Choroid plexus epithelial cell (primary cell): ENCODE measurements around the gene RASL11B.

Experiments used
- DNase-seq: peaks from one replicate; pipeline ENCODE4 v3.0.0-alpha.2; 2010; ENCODE audit warnings: low read depth
- H3K4me3 ChIP-seq: 2 replicates; pipeline ENCODE4 v1.5.1; 2011; ENCODE audit warnings: low read depth, mild to moderate bottlenecking, control low read depth, low read length, moderate library complexity
- TF ChIP-seq, protein P1 (sequence below): conservative IDR thresholded peaks from 2 replicates; pipeline ENCODE4 v1.5.1; 2011; ENCODE audit warnings: low read depth, mild to moderate bottlenecking, control low read depth, inconsistent platforms, low read length, moderate library complexity

Gene RASL11B

DNA sequence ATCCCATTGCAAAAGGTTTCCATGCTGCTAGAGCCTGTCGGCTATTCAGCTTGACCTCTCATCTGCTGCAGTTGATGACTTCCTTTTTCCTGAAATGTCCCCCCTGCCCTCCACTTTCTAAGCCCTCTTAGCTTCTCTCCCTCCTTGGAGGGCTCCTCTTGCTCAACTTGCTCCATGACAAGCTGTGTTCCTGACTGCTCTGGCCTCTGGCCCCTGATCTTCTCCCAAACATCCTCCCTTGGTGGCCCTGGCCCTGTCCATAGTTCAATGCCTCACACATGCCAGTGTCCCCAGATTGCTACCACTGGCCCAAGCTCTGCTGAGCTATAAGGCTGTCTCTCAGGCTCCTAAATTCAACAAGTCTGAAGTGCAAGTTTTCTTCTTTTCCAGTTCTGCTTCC, 29.6 kb downstream of the RASL11B start:
- H3K4me3 ChIP-seq: no peak overlapping the region
- DNase-seq: no peak
- TF ChIP-seq, protein P1, sequence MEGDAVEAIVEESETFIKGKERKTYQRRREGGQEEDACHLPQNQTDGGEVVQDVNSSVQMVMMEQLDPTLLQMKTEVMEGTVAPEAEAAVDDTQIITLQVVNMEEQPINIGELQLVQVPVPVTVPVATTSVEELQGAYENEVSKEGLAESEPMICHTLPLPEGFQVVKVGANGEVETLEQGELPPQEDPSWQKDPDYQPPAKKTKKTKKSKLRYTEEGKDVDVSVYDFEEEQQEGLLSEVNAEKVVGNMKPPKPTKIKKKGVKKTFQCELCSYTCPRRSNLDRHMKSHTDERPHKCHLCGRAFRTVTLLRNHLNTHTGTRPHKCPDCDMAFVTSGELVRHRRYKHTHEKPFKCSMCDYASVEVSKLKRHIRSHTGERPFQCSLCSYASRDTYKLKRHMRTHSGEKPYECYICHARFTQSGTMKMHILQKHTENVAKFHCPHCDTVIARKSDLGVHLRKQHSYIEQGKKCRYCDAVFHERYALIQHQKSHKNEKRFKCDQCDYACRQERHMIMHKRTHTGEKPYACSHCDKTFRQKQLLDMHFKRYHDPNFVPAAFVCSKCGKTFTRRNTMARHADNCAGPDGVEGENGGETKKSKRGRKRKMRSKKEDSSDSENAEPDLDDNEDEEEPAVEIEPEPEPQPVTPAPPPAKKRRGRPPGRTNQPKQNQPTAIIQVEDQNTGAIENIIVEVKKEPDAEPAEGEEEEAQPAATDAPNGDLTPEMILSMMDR: no peak

- peak; percentile 46 for DNase-seq
- no peak overlapping the region for H3K4me3 ChIP-seq
- TF ChIP-seq, protein P1: no peak
Observed at GRCh38 chr4:52892880-52893279, 30.8 kb downstream of the RASL11B start.

GRCh38 chr4:52894443-52894842, 32.3 kb downstream of the RASL11B start:
- no peak for DNase-seq
- TF ChIP-seq, protein P1: no peak

GRCh38 chr4:52903273-52903672, 41.2 kb downstream of the RASL11B start:
- TF ChIP-seq, protein P1: no peak

More at GRCh38 chr4:52894443-52894842, 32.3 kb downstream of the RASL11B start:
- H3K4me3 ChIP-seq: no peak overlapping the region

GRCh38 chr4:52904421-52904820, 42.3 kb downstream of the RASL11B start:
- TF ChIP-seq, protein P1: no peak
- no peak for DNase-seq
- no peak overlapping the region for H3K4me3 ChIP-seq

More at GRCh38 chr4:52903273-52903672, 41.2 kb downstream of the RASL11B start:
- DNase-seq: no peak
- no peak overlapping the region for H3K4me3 ChIP-seq

GRCh38 chr4:52907510-52907909, 45.4 kb downstream of the RASL11B start:
- DNase-seq: no peak
- TF ChIP-seq, protein P1: no peak
- H3K4me3 ChIP-seq: no peak overlapping the region

GRCh38 chr4:52910115-52910514, 48.0 kb downstream of the RASL11B start:
- H3K4me3 ChIP-seq: no peak overlapping the region
- TF ChIP-seq, protein P1: peak; percentile 10
- no peak for DNase-seq
